GM20431 (cell line): ENCODE results near the gene JPH2.
"Not testable (repeated sequence)": the region's sequence is repeated elsewhere in the genome, so short reads cannot be mapped to it uniquely, and the experiment has no call there.

Source experiments
- in situ Hi-C: fragments of 300-500 bp; cut with MseI, MboI; formaldehyde crosslinking; loops from one replicate; pipeline ENCODE4 v1.15.0; 2020; ENCODE audit warnings: low sequenced_read_pairs; ENCODE audit not compliant: unreplicated experiment

Gene JPH2

DNA sequence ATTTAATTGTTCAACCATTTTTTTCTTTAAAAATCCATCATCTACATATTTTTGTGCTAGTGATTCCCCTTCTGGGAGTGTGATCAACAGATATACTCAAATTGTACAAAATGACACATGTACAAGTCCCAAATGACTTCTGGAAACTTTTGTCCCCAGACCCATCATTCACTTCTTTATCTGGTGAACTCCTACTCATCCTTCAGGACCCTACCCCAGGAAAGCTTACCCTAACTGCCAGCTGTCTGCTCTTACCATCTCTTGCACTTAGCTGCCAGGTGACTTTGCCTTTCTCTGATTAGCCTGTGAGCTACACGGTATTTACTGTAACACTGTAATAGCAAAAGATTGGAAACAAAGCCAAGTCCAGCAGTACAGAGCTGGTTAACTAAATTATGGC, 55.3 kb downstream of the JPH2 start:
- in situ Hi-C loops, result no loop called here

DNA sequence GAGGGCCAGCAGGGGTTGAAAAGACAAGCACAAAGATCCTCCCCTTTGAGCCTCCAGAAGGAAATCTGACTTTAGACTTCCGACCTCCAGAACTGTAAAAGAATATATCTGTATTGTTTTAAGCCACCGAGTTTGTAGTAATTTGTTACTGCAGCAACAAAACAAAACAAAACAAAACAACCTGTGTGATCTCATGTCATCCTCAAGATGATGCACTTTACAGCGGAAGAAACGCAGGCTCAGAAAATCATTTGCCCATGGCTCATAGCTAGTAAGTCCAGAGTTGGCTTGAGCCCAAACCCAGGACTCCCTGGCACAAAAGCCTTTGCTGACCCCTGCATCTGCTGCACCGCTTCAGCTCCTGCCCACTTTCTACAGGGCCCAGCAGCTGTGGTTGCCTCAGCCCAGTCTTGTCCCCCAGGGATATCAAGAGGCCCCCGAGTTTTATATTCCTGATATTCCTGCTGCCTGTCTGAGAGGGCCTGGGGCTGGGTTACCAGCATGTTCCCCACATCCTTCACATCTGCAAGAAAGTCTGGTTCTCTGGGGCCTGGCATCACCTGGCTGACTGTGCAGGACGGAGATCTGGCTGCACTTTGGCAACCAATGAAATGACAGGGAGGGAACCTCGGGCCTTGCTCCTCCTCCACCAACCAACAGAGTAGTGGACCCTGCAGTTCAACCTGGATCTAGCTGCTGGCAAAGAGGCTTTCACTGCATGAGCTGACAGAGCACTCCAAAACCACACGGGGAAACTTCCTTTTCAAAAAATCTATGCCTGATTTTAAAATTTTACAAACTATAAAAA, 56.9 kb downstream of the JPH2 start:
- in situ Hi-C loops, result no loop called here

DNA sequence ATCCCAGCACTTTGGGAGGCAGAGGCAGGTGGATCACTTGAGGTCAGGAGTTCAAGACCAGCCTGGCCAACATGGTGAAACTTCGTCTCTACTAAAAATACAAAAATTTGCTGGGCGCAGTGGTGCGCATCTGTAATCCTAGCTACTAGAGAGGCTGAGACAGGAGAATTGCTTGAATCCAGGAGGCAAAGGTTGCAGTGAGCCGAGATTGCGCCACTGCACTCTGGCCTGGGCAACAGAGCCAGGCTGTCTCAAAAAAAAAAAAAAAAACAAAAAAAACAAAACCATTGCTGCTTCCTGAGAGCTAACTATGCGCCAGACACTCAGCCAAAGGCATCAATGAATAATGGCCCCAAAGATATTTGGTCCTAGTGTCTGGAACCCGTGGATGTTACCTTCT, 57.7 kb downstream of the JPH2 start:
- in situ Hi-C loops, result not testable (repeated sequence)

DNA sequence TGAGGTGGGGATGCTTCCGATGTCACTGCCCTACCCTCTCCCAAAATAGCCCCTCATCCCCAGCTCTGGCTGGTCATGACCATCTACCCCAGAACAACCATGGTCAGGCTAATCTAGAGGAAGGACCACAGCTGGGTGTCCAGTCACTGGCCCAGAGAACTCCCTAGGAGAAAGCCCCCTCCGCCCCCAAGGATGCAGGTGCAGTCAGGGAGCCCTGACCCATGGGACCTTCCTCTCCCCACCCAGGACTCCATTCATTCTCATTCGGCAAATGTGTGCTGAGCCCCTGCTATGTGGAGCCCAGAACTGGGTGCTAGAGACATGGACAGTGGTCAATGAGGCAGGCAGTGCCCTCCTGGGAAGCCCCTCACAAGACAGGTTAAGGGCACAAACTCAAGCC, 60.5 kb downstream of the JPH2 start:
- in situ Hi-C loops, result no loop called here

DNA sequence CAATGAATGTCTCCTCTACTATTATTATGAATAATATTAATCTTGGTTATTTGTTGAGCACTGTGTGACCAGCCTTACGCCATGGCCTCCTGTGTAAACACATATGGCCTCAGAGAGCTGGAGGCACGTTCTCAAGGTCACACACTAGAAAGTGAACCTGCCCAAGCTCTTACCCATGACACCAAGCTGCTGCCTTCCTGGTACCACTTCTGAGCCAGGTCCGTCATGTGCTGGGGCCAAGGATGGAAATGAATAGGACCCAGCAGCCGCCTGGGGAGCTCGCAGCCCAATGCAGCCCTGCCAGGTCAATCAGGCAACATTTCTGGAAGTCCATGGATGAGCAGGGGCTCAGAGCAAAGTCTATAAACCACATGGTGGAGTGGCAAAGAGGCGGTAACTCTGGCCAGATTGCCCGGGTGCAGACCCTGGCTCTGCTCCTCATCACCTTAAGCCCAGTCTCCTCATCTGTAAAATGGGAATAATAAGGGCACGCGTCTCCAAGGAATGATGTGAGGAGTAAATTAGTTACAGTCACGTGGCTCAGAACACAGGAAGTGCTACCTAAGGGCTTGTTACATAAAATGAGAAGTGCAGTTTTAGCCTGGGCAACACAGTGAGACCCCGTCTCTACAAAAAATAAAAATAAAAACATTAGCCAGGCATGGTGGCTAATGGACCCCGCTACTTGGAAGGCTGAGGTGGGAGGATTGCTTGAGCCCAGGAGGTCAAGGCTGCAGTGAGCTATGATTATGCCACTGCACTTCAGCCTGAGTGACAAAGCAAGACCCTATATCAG, 61.5 kb downstream of the JPH2 start:
- in situ Hi-C loops, result no loop called here

DNA sequence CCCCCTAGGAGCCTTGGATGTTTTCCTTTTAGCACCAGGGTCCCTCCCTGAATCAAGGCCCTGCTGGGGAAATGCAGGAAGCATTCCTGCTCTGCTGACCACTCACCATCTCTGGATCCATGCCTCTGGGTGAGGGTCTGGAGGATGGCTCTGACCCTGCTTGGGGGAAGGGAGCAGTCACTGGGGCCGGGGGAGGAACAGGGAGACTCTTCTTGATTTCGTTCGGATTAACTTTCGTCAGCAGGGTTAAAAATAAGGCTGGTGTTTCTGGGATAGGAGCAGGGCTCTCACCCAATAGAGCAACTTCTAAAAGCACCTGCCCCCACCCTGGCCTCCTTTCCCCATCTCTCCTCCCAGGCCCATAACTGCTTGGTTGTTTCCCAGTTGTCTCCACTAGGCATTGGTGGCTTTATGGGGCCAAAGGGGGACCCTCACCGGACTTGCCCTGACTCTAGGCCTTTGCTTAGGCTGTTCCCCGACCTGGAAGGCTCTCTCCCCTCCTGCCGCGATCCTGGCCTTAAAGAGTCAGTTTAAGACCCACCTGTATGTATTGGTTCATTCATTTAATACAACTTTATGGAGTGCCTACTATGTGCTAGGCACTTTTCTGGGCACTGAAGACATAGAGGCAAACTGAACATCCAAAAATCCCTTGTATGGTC, 63.0 kb downstream of the JPH2 start:
- in situ Hi-C loops, result no loop called here

DNA sequence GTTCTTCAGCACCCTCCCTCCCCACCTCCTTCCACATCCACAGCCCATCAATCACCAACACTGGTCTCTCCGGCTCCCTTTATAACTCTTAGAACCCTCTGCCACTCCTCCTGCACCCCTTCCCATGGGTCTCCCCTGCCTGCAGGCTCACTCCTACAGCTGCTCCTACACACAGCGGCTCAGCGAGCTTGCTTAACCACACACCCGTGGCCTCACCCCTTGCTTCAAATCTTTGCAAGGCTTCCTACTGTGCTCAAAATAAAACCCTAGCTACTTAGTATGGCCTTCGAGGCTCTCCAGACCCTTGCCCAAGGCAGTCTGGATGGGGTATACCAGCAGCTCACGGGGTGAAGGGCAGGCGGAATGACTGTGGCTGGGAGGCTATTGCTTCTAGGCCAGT, 63.7 kb downstream of the JPH2 start:
- in situ Hi-C loops, result no loop called here

DNA sequence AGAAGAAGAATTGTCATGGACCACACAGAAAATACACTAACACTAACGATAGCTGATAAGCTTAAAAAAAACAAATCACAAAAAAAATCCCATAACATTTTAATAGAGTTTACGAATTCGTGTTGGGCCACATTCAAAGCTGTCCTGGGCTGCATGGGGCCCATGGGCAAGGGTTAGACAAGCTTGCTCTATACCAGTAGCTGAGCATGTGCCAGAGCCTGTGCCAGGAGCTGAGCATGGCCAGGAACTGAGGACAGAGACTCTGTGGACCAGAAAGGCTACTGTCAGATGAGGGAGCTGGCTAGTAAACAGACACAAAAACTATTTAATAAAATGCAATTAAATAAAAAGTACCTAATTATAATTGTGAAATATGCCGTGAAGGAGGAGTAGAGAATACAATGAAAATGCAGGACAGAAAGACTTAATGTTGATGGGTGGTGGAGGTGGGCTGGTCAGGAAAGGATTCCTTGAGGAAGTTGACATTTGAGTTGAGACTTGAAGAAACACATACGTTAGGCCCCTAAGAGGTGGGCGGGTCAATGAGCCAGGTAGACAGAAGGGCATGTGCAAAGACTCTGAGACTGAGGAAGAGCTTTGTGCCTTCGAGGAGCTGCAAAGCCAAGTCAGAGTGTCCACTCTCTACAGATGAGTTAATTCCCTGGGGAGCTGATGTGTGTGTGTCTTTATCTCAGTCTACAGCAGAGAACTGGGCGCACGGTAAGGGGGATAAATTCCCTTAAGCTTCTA, 66.1 kb downstream of the JPH2 start:
- in situ Hi-C loops, result no loop called here

DNA sequence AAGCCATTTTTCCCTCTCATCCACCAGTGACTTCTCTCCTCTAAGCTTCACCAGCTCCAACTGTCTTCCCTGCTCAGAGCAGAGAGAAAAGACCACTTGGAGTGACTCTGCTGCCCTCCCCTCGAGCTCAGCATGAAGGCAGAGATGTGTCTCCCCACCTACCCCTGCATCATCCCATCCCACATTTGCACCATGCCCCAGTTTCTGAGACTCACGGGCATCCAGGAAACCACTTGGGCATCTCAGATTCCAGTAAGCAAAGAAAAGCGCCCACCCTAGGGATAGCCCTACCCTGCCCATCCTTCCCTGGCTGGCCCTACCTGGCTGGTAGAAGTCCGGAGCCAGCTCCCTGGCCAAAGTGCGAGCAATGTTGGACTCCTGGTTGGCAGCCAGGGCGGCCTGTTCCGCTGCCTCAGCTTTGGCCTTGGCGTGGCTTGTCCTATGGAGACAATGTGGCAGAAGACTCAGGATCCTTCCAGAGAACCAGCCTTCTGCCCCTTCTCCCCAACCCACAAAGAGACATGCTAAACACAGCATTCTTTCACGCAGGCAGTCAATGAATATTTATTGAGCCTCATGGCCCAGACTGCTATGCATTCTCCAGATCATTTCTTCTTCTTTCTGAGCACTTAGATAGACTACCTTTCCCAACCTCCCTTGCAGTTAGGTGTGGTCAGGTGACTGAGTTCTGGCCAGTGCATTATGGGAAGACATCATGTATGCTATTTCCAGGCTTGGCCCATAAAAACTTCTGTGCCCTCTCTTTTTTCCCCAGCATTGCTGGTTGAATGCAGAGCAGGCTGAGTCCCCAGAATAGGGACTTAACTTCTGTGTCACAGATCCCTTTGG, 68.6 kb downstream of the JPH2 start:
- in situ Hi-C loops, result no loop called here

DNA sequence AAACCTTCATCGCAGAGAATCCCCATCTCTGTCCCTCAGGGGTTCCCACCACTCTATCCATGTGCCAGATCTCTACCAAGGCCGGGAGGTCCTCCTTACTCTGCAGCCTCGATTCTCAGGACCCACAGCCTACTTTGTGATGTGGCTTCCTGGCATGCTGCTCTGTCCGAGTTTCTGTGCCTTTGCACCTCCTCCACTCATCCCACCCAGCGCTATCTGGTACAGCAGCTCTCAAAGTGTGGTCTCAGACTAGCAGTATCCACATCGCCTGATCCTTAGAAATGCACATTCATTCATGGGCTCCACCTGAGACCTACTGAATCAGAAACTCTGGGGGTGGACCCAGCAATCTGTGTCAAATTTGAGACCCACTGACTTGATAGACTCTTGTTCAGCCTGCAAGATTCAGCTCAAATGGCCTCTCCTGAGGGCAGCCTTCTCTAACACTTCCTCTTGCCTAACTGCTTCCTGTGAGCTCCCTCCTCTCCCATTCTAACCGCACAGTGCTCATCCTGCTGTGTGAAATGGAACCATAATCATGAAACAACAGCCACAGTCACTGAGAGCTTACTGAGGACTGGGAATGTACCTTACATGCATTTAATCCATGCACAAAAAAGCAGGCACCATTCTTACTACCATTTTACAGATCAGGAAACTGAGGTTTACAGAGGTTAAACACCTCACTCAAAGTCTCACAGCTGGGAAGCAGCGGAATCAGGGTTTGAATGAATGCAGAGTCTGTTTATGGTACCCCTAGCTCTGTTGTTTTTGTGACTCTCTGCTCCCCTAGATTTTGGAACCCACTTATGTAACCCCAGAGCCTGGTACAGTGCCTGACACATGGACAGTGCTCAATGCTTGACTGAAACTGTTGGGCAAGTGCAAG, 69.4 kb downstream of the JPH2 start:
- in situ Hi-C loops, result no loop called here

DNA sequence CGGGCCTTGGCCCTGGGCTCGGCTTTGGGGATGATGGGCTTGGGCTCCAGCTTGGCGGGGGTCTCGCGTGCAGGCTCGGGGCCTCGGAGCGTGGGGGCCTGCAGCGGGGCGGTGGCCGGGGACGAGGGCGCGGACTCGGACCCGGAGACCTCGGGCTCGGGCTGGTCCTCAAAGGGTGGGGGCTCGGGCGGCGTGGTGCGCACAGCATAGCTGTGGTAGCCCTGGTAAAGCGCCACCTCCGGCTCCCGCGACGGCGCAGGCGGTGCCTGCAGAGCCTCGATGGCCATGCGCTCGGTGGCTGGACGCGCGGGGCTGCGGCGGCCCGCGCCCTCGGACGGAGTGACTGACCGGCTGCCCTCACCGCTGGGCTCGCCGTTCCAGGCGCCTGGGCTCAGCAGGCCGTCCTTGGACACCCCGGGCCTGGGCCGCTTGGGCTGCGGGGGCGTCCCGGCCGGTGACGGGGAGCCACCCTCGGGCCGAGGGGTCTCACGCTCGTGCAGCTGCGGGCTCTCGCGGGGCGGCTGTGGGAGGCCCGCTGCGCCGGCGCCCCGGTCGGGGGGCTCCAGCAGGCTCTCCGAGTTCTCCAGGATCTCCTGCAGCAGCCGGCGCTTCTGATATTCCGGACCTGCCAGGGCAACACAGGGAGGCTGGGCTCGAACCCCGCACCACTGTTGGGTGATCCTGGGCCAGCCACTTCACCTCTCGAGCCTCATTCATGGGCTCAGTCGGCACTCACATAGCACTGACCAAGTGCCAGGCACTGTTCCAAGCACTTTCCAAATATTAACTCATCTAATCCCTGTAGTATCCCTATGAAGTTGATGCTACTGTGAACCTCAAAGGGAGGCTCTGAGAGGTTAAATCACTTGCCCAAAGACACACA, 71.0 kb downstream of the JPH2 start:
- in situ Hi-C loops, result no loop called here

DNA sequence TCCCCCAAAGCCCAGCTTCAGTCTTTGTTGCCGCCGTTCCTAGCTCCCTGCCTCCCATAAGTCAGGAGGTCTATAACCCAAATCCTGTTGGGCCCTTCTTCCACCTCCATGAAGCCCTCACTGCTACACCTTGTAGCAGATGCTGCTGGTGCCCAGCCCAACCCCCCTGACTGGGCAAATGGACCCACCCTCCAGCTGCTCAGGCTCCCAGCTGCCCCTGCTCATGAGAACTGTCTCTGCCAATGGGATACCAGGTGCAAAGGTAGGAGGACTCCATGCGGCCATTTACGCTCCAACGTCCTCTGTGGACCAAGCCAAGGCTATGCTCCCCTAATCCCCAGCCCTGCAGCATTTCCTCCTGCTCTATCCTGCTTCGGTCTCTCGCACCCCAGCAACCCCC, 71.8 kb downstream of the JPH2 start:
- in situ Hi-C loops, result no loop called here

DNA sequence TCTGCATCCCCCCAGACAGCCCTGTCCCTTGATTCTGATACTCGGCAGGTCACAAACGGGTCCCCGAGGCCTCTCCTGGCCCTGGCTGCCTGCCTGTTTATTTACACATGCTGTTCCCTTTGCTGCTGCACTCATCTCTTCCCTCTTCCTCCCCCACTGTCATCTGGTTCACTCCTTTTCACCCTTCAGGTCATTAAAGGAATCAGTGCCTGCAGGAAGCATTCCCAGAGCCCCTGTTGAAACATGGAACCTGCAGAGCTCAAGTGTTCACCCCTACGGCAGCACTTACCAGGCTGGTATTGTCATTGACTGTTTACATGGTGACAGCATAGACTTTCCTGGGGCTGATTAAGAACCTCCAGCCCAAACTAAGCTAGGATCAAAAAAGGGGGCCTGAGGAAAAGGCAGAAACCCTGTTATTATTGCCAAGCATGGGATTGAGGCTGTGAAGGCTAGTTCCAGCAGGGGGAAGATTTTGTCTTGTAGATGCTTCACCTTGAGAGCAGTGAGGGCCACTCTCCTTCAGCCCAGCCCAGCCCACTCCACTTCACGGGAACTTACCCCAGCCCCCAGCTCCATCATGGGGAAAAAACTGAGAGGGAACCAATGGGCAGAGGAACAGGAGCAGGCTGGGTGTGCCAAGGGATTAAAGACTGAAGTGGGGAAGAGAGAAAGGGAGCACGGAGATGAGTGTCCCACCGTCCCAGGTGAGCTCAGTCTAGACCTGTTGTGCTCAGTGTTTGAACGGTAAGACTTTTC, 73.2 kb downstream of the JPH2 start:
- in situ Hi-C loops, result no loop called here

DNA sequence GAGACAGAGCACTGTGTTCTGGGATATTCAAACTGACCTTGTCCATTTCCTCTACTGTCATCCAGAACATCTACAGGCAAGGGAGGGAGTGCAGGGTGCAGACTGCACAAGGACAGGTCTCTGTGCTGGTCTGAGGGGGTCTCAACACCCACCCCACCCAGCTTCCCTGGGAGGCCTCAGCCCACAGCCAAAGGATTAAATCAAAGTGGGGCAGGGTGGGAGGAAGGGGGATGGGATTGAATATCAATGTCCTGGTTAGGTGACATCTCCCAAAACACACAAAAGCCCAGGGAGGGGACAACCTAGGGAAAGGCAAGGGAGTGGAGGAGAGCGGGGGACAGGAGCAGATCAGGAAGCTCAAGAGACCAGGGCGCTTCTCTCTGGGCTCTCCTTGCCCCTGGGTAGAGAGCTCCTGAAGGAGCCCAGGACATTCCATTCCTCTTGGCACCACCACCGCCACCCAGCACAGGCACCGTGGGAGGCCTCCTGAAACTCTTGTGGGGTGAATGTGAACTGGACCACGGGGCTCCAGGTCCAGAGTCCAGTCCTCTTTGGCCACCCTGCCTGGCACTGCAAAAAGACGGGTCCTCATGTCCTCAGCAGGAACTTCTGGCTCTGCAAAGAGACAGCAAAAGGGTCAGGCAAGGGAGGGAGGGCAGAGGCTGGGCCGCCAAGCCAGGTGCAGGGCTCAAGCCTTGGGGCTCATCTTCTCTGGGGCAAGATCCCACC, 73.9 kb downstream of the JPH2 start:
- in situ Hi-C loops, result no loop called here

DNA sequence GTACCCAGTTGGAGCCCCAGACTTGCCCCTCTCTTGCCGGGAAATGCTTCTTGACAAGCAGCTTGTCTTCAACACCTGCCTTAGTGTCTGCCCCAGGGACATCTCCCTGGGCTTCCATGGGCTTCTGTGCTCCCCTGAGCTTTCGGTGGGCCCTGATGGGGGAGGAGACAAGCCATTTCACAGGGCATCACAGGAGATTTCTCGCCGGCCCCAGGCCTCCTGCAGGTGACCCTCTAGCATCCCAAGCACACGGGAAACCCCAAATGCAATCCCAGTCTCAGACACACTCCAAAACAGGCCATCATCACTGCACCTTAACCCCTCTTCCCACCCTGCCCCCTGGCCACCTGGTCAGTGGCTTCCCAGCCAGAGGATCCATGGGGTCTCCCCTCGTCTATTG, 74.5 kb downstream of the JPH2 start:
- in situ Hi-C loops, result no loop called here

DNA sequence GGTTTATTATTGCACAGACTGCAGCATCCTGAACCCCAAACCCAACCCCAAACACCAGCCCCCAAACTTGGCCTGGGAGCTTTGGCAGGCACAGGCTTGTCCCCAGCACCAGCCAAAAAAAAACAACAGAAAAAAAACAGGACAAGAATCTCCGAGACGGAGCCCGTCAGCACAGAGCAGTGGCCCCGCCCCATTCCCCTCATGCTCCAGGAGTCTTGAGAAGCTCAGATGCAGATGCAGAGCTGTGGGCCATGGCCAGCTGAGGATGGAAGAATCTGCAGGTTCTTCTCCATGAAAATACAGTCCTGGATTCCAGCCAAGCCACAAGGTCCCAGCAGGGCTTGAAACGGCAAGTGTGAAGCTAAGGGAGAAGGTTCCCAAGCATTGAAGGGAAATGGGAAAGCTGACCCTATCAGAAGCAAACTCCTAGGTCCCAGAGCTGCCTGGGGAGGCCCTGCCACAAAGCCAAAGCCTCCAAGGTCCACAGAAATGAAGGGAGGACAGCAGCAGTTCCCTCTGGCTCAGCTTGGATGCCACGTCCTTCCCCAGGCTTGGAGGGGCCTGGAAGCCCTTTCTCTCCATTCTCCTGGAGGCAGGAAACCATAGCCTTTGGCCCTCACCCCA, 75.2 kb downstream of the JPH2 start:
- in situ Hi-C loops, result no loop called here
